Left cardiac atrium (tissue), 4 donors: ENCODE data around the gene SORCS1. TPM values are rescaled to one million over a fixed set of nuclear protein-coding genes. Genes with fewer than 3 reads are reported as not detected.

ENCODE experiments used
- ATAC-seq, 2 donors: fragments of 200-7000 bp; cut with Tn5 transposase; one replicate each; pipeline ENCODE4 v1.9.1; 2020; ENCODE audit warnings: mild to moderate bottlenecking in 2 of 2, moderate library complexity in 2 of 2
- DNase-seq: peaks from one replicate; pipeline ENCODE4 v3.0.0-alpha.2; 2020
- intact Hi-C, 2 donors: fragments of 100-400 bp; cut with DNase I; formaldehyde crosslinking; loops; one replicate each; pipeline versions ENCODE4 v1.14.1 to v1.15.1; 2022 to 2023
- total RNA-seq, 2 donors: library from RNA; stranded (reverse); fragmentation: NEBNext Ultra II Directional; extraction: Animal tissue kit (Norgen Biotek cat#: 25700); gene quantifications; one replicate each; pipeline ENCODE4 v1.2.1, GENCODE V29; 2021
- donor health status: DM: no; HTN: yes; CAD: no.
- donor health status: DM: no; HTN: yes; CAD: no; lungs with severe emphysema.
- donor health status: DM: yes; HTN: yes; CAD: no.
- donor health status: Dilated cardiomyopathy.

SORCS1 gene
- total RNA-seq, 2 donors from 2014 or later, result 2.3 to 4.2 TPM

DNA sequence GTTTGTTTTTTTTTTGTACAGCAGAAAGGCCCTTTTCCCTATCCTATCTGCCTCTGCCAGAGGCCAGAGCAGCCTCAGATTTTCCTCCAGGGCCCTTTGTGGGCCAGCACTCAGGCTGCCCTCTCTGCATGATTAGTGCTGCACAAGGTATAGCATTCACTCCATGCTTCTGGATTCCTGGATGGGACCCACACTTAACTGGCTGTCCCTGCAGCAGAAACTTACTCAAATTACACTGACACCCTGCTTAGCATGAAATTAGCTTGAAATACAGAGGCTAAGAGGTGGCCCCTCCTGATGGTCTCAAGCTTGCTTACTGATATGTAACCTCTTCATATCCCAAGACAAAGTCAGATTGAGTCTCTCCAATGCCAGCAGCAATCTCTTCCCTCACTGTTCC is 239.3 kb downstream of the SORCS1 start:
- no peak for ATAC-seq

DNA sequence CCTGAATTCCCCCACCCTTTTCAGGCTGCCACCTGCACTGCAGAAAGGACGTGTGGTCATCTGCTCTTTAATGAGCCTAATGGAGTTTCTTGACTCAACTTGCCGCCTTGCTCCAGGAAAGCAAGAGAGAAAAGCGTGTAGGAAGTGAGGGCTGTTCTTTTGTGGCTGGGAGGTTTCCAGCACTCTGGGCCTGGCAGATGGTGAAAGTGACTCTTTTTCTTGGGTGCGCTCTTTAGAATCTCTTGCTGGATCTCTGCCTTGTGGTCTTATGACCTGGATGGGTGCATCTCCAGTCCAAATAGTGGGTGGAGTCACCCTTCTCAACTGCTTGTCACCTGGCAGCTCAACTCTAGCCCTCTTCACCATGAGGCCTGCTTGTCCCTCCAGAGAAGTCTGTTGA is 244.0 kb downstream of the SORCS1 start:
- DNase-seq (no peak), ATAC-seq (no peak)
- intact Hi-C loops, result no loop called here

More for the DNA sequence above, 239.3 kb downstream of the SORCS1 start:
- intact Hi-C loops, result no loop called here
- no peak for DNase-seq

DNA sequence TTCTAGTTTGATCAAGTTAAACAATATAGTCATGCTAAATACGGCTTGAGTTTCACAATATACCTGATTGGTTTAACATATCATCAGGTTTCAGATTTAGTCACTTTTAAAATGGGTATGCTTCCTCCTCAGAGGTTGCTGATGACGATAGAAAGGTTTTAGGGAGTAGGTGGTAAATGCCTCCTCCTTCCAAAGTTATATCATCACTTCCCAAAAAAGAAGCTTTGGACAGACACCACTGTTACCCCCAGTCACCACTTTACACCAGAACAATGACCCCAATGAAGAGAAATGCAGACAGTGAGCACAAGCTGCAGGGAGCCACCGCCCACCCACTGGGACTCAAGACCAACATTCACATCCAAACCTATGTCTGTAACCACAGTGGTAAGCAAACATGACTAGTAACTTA is 244.6 kb downstream of the SORCS1 start:
- ATAC-seq (no peak), DNase-seq (no peak)
- intact Hi-C loops, result no loop called here

GRCh38 chr10:106917452-106918055 is 247.0 kb downstream of the SORCS1 start:
- ATAC-seq (peak; percentile 59), DNase-seq (peak; percentile 42)
- intact Hi-C loops, result no loop called here

DNA sequence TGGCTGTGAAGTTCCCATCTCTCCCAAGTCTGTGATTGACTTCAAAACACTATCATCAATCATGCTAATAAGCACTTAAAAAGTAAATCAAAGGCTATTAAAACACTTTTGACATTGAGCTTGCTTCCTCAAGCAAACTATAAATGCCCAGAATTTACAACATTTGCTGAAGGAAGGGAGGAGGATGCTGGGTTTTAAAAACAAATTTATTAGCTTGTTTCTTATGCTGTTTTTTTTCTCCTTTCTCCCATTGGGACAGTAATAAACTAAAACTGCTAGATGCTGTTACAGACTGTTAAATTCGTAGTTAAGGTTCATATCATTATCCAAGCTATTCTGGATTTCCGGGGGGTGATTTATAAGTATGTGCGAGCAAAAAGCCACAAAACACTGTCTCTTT is 250.5 kb downstream of the SORCS1 start:
- DNase-seq, result no peak
- intact Hi-C loops, result no loop called here
- ATAC-seq, result no peak

- DNase-seq, result no peak
- ATAC-seq, result no peak
- intact Hi-C loops, result no loop called here
Observed at GRCh38 chr10:106913348-106913747, 251.2 kb downstream of the SORCS1 start.

DNA sequence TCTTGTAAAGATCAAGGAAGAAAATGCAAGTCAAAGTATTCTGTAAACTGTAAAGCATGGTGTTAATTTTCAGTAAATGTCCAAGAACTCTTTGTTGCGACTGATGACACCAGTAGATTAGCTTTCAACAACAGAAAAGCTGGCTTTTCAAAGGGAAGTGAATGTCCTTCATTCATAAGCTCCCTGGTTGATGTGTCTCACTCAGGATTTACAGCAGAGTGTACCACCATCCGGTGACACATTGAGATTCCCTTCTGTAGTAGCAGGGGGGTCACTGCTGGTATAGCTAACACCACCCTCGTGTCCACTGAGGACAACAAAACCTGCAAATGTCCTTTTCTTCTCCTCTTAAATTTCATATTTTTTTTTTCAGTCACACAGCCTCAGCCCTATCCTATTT is 253.4 kb downstream of the SORCS1 start:
- ATAC-seq (no peak), DNase-seq (no peak)
- intact Hi-C loops, result no loop called here

DNA sequence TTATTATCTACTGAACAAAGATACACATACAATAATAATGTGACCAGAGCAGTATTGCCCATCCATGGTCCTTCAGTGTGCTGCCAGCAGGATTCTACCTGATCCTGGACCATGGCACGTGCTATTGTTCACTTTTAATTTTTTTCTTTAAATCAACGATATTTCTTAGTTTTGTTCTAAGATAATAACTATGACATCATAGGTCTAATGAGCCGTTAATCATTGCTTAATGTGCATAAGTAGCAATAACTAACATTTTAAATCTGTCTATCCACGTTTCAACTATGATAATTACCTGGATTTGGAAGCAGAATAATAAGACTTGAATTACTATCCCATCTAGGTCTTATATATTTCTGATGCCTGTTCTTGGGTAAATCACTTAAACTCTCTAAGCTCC is 253.8 kb downstream of the SORCS1 start:
- DNase-seq, result no peak
- intact Hi-C loops, result no loop called here
- no peak for ATAC-seq

DNA sequence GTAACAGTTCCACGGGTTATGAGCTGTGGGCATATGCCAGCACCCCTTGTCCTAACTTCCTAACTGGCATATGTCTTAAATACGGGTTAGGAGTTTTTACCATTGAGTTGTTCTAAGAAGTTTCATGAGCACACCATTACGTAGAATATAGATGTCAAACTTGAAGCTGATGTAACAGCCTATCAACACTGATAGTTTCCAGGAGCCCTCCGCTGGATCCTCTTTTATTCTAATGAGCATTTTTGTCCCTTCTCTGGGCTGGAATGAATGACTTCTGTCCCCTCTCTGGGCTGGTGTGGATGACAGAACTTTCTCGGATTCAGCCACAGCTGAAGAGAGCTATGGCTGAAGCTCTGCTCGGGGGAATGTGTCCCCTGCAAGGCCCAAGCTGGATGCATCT is 256.3 kb downstream of the SORCS1 start:
- ATAC-seq (no peak), DNase-seq (no peak)
- intact Hi-C loops, result no loop called here

GRCh38 chr10:106904209-106904608 is 260.3 kb downstream of the SORCS1 start:
- intact Hi-C loops, result no loop called here
- ATAC-seq, result no peak
- DNase-seq, result no peak

GRCh38 chr10:106903180-106903579 is 261.3 kb downstream of the SORCS1 start:
- ATAC-seq, result no peak
- DNase-seq, result no peak
- intact Hi-C loops, result no loop called here

- intact Hi-C loops, result no loop called here
- ATAC-seq (no peak), DNase-seq (no peak)
Observed at GRCh38 chr10:106900016-106900652, 264.4 kb downstream of the SORCS1 start.

DNA sequence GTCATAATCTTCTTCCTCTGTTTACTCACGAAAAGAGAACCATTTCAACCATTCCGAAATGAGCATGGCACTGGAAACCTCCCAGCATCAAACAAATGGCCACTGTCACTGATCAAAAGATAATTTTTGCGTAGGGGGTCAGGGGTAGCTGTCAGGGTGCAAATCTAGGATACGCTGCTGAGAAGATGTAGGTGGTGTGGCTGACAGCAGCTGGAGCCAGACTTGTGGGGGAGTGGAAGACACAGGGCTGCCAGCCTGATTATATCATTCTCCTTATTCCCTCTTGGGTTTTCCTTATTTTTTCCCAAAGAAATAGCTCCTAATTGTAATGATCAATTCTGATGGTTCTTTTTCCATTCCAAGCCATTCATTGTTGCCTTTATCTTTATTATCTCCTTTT is 266.1 kb downstream of the SORCS1 start:
- ATAC-seq (no peak), DNase-seq (no peak)
- intact Hi-C loops, result no loop called here

DNA sequence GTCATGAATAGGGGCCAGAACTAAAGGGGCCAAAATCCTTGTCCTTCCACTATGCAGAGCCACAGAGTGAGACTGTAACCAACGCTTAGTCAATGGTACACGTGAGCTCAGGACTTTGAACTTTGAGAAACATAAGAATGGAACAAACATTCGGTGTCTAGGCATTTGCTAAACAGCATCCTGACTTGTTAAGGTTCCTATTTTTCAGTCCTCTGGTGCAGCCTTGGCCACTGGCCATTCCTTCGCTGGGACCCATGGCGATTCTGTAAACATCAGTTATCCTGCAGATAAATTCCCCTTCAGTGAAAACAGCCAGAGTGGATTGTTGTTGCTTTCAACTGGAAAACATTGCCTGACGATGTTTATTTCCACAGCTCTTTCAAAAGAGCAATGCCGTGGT is 266.8 kb downstream of the SORCS1 start:
- intact Hi-C loops, result no loop called here
- DNase-seq, result peak; percentile 29
- no peak for ATAC-seq

GRCh38 chr10:106894692-106895091 is 269.8 kb downstream of the SORCS1 start:
- no peak for ATAC-seq

DNA sequence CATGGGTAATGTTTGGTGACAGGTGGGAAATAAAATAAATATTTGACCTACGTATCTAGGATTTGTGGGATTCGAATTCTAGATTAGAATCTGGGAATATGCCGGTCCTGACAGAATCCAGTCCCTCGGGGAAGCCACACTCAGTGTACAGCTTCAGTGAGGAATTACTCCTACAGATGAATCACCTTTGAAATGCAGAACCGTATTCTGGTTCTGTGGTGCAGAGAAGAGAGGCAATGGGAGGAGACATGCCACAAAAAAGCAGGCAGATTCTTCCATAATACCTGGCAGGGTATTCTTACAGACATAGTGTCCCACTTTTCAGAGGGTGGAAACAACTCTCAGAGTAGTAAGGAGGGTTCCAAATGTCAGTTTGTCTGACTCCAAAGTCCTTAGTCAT is 286.9 kb downstream of the SORCS1 start:
- no peak for ATAC-seq
- intact Hi-C loops, result no loop called here
- DNase-seq, result no peak

More at GRCh38 chr10:106894692-106895091, 269.8 kb downstream of the SORCS1 start:
- no peak for DNase-seq
- intact Hi-C loops, result no loop called here

DNA sequence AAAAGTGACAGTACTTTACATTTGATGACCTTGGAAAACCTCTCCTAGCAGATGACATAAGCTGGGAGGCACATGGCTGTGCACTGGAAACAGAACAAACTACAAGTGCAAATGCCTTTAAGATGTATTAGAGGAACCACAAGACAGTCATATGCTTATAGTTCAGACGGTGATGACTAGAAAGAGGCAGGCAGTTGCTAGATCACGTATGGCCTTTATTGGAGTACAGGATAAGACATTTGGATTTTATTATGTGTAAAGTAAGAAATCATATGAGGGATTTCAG is 290.0 kb downstream of the SORCS1 start:
- DNase-seq (no peak), ATAC-seq (no peak)
- intact Hi-C loops, result no loop called here

GRCh38 chr10:106873770-106874603 is 290.5 kb downstream of the SORCS1 start:
- intact Hi-C loops, result no loop called here
- ATAC-seq (no peak), DNase-seq (no peak)

DNA sequence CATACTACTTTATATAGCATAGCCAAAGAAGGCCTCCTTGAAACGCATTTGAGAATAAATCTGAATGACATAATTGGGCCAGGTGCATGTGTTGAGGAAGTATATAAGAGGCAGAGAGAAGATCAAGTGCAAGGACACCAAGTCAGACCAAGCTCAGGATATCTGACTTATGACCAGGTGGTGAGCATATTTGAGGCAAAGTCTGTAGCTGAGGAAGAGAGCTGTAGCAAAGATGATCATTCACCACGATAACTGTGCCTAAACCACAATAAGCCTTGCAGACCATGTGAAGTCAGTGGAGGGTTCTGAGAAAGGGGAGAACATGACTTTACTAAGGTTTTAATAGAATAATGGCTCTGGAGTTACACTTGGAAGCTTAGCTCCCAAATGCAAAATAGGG is 292.3 kb downstream of the SORCS1 start:
- DNase-seq (no peak), ATAC-seq (no peak)
- intact Hi-C loops, result no loop called here

DNA sequence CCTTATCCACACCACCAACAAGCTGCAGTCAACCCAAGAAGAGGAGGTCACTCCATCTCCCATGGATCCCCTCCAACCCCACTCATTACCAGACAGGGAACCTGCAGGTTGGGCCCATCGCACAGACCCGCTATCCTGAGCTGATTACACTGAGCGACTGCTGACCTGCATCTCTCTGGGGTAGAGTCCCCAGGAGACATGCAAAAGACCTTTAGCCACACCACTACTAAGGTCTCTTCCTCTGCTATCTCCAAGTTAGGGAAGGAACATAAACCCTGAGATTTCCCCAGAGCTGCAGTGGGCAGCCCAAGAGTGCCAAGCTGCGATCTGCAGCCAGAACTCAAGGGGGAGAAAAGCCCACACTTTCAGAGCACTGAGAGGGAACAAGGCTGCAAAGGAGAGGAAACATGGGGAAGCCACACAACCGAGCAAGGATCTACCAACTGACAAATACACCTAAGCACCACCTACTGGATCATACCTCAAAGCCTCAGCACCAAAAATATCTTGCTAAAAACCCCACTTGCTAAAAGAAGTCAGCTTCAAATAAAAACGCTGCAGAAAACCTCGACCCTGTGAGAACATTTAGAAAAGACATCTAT is 298.2 kb downstream of the SORCS1 start:
- ATAC-seq (no peak), DNase-seq (no peak)
- intact Hi-C loops, result no loop called here
